Hypothalamus (tissue), 51 donors: Measurements from ENCODE around the gene PKP4.
A peak's percentile ranks its signal among the peaks of the same experiment; 100 is the strongest.

Experiments used
- DNase-seq, 51 donors: peaks; one replicate each; lab custom pipeline; 2025; lab: John Stamatoyannopoulos, UW

The PKP4 gene

GRCh38 chr2:158497486-158497885, 40.7 kb downstream of the PKP4 start:
- DNase-seq, result no peak

DNA sequence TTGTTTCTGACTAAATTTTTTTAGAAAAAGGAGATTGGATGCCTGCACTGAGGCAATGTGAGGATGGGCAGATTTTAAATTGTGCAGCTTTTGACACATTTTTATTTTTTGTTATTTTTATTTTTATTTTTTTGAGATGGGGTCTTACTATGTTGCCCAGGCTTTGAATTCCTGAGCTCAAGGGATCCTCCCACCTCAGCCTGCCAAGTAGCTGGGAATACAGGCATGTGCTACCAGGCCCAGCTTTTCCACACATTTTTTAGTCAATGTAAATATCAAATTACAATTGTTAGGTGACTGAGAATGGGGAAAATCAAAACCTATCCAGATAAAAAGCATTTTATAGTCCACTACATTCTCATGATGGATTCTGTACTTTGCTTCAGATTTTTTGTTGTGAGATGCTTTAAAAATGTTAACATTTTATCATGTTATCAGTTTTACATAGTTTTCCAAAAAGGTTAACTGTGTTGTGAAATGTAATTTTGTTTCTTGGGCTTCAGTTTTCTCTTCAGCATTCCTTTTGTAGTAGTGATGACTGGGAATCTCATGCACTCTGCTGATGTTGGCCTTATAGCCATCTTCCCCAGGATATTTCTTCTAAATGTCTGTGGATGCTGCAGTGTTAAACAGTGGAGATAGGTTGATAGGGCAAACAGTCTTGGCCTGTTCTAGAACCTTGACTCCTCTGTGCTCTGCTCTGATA, 41.4 kb downstream of the PKP4 start:
- DNase-seq, result no peak

- no peak for DNase-seq
Measured at GRCh38 chr2:158498749-158499136, 42.0 kb downstream of the PKP4 start.

- DNase-seq, result no peak
Measured at GRCh38 chr2:158499383-158499782, 42.6 kb downstream of the PKP4 start.

DNA sequence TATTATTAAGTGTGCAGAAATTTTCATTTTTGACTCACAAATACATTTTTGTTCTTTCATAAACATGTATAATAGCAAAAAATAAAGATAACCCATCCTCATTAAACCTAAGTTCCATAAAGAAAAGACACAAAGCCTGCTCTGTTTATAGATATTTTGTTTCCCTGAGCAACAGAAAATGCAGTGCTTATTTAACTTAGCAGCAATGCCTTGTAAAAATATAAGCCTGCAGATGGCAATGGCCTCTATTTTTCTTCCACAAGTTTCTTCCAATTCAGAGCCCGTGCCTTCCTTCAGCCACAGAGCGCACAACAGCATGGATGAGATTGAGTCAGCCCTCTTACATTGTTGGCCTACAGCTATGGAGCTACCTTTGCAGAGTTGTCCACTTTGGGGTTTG, 43.6 kb downstream of the PKP4 start:
- DNase-seq, result no peak

GRCh38 chr2:158501301-158501700, 44.5 kb downstream of the PKP4 start:
- DNase-seq, result peak in 37 of 51 donors; percentile 2 to 75 (median 36)

GRCh38 chr2:158502974-158503373, 46.2 kb downstream of the PKP4 start:
- no peak for DNase-seq

GRCh38 chr2:158504088-158504487, 47.3 kb downstream of the PKP4 start:
- no peak for DNase-seq

GRCh38 chr2:158505448-158505934, 48.7 kb downstream of the PKP4 start:
- no peak for DNase-seq

- no peak for DNase-seq
Measured at GRCh38 chr2:158507141-158507540, 50.4 kb downstream of the PKP4 start.

- DNase-seq, result no peak
Measured at GRCh38 chr2:158507679-158508078, 50.9 kb downstream of the PKP4 start.

GRCh38 chr2:158509928-158510797, 53.4 kb downstream of the PKP4 start:
- peak in 1 of 51 donors; percentile 22 for DNase-seq

DNA sequence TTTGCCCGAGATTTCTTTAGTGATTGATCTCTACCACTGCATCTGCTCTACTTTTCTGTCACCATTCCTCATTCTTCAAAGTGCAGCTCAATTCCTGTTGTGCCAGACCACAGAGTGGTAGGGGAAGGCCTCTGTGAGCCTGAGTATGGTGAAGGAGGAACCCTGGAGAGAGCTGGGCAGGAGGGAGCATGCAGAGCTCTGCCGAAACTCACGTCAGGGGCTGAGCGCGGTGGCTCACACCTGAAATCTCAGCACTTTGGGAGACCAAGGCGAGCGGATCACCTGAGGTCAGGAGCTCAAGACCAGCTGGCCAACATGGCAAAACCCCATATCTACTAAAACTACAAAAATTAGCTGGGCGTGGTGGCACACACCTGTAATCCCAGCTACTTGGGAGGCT, 54.1 kb downstream of the PKP4 start:
- DNase-seq, result no peak

GRCh38 chr2:158511706-158512105, 55.0 kb downstream of the PKP4 start:
- DNase-seq, result no peak

- DNase-seq, result no peak
Measured at GRCh38 chr2:158512323-158512722, 55.6 kb downstream of the PKP4 start.

GRCh38 chr2:158513841-158514240, 57.1 kb downstream of the PKP4 start:
- no peak for DNase-seq

- DNase-seq, result no peak
Measured at GRCh38 chr2:158518084-158518483, 61.3 kb downstream of the PKP4 start.

DNA sequence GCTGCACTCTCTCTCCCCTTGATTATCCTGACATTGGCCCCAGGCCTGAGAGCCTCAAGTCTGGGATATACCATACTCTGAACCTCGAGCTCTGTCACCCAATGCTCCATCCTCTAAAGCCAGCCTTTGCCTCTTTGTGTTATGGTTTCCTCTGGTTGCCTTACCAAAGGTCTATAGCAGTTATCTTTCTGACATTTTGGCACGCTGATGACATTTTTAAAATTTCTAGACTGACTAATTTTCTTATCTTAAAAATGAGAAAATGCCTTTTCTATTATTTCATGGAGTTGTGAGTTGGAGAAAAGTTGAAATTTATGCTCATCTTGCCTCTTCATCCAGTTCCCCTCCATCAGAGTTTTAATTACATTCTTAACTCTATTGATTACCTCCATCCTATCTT, 62.7 kb downstream of the PKP4 start:
- no peak for DNase-seq

GRCh38 chr2:158529379-158530259, 72.9 kb downstream of the PKP4 start:
- no peak for DNase-seq

GRCh38 chr2:158530829-158531228, 74.1 kb downstream of the PKP4 start:
- no peak for DNase-seq

DNA sequence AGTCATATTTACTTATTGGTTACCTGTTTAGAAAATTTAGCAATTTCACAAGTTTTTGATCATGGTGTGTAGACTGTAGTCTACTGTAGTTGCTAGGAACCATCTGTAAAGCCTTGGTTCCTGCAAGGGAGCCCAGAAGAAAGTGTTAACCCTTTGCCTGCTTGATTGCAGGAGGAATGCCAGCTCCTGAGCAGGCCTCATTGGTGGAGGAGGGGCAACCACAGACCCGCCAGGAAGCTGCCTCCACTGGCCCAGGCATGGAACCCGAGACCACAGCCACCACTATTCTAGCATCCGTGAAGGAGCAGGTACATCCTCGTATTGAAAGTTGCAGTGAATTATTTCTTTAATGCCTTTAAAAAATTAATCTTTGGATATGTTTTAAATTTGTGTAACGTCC, 76.3 kb downstream of the PKP4 start:
- no peak for DNase-seq
